Small intestine (tissue), 7 donors: ENCODE measurements around the gene COX6A1. TPM values are rescaled to one million over a fixed set of nuclear protein-coding genes. Genes with fewer than 3 reads are reported as not detected.
"Not testable (repeated sequence)": the region's sequence is repeated elsewhere in the genome, so short reads cannot be mapped to it uniquely, and the experiment has no call there.

Experiments
- DNase-seq, 2 donors: peaks; one replicate each; pipeline versions ENCODE4 v3.0.0 to v3.0.0-alpha.2; 2013
- FAIRE-seq: peaks from 2 replicates; lab custom pipeline; 2012; peaks lifted over from hg19 to GRCh38; lab: Jason Lieb, UNC
- H3K27ac ChIP-seq, 3 donors: one replicate each; pipeline ENCODE4 v1.5.1; 2013; ENCODE audit warnings: low read length in 2 of 3, mild to moderate bottlenecking in 2 of 3, control low read depth in 1 of 3, inconsistent platforms in 1 of 3, low read depth in 1 of 3, moderate library complexity in 1 of 3
- H3K27me3 ChIP-seq, 3 donors: one replicate each; pipeline ENCODE4 v1.6.1; 2013; ENCODE audit warnings: low read length in 3 of 3, inconsistent platforms in 1 of 3; ENCODE audit not compliant: control insufficient read depth in 3 of 3, insufficient read depth in 3 of 3
- H3K36me3 ChIP-seq, 3 donors: one replicate each; pipeline ENCODE4 v1.6.1; 2013; ENCODE audit warnings: low read length in 3 of 3, inconsistent platforms in 1 of 3, low read depth in 1 of 3, mild to moderate bottlenecking in 1 of 3, moderate library complexity in 1 of 3; ENCODE audit not compliant: control insufficient read depth in 3 of 3, insufficient read depth in 2 of 3
- H3K4me1 ChIP-seq, 3 donors: one replicate each; pipeline ENCODE4 v1.6.1; 2013; ENCODE audit warnings: low read length in 2 of 3, inconsistent platforms in 1 of 3, low read depth in 1 of 3, mild to moderate bottlenecking in 1 of 3, moderate library complexity in 1 of 3; ENCODE audit not compliant: control insufficient read depth in 3 of 3, insufficient read depth in 2 of 3
- H3K4me3 ChIP-seq, 3 donors: one replicate each; pipeline ENCODE4 v1.5.1; 2013; ENCODE audit warnings: low read length in 3 of 3, control low read depth in 1 of 3, inconsistent platforms in 1 of 3, low read depth in 1 of 3, mild to moderate bottlenecking in 1 of 3, moderate library complexity in 1 of 3
- H3K9me3 ChIP-seq, 2 donors: one replicate each; pipeline ENCODE4 v1.6.1; 2013; ENCODE audit warnings: low read depth in 1 of 2, low read length in 1 of 2; ENCODE audit not compliant: control insufficient read depth in 2 of 2, insufficient read depth in 1 of 2
- WGBS, 3 donors: extraction: QIAGEN DNeasy Blood & Tissue Kit; methylation state at CpG; one replicate each; pipeline ENCODE4 v1.1.7; 2013; 5-methylcytosine and 5-hydroxymethylcytosine counted together
- polyA plus RNA-seq, 4 donors: library from polyadenylated mRNA; stranded (reverse) in 3 of 4; unstranded in 1 of 4; fragments of 200-250 nt in 3 of 4; fragments of 120-200 nt in 1 of 4; gene quantifications; one replicate each; pipeline versions ENCODE4 v1.2.1 to v1.2.3, GENCODE V29; 2013
- donor health status: healthy with polysubstance abuse.
- donor health status: control.
- donor health status: control.
- donor health status: Bipolar disorder and iron deficiency.
- donor health status: healthy.

The COX6A1 gene
- polyA plus RNA-seq, 4 donors, result 389 to 1,784 (median 1,396) TPM

DNA sequence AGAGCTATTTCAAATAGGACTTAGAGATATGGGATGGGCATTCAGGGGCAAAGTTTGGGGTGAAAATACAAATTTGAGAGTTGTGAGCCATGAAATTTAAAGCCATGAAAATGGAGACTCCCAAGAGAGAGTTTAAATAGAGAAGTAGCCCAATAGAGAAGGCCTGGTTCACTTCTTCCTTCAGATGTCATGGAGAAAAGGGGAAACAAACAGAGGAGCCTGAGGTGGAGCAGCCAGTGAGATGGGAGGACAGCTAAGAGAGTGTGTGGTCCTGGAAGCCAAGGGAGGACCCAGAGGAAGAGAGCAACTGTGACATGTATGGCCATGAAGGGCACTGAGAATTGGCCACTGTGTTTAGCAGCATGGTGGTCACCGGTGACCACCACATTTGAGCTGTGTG, 45.7 kb downstream of the COX6A1 start:
- H3K4me1 ChIP-seq, result no peaks in the 10 kb centered on the region
- H3K4me3 ChIP-seq, result no peak overlapping the region
- H3K27ac ChIP-seq, result no peak overlapping the region
- no peaks in the 10 kb centered on the region for H3K27me3 ChIP-seq
- H3K36me3 ChIP-seq, result peaks cover 0 to 7% (median 0%) of the 10 kb centered on the region in 3 donors
- WGBS, 3 donors, result 95 to 98% (median 96%) methylated on average over 1 of the region's 1 CpG
- H3K9me3 ChIP-seq, result no peaks in the 10 kb centered on the region
- FAIRE-seq, result no peak
- DNase-seq, result no peak

- FAIRE-seq (no peak), DNase-seq (no peak)
- Histone ChIP-seq H3K36me3 (peaks cover 0 to 16% (median 0%) of the 10 kb centered on the region in 3 donors), H3K4me1 (no peaks in the 10 kb centered on the region), H3K9me3 (no peaks in the 10 kb centered on the region), H3K27me3 (no peaks in the 10 kb centered on the region), H3K4me3 (no peak overlapping the region), H3K27ac (no peak overlapping the region)
- WGBS, 3 donors, result 87 to 91% (median 89%) methylated on average over 7 of the region's 7 CpGs
Observed at GRCh38 chr12:120485961-120486881, 48.3 kb downstream of the COX6A1 start.

- WGBS, 3 donors, result 82 to 88% (median 87%) methylated on average over 7 of the region's 7 CpGs
- not testable (repeated sequence) for H3K27me3 ChIP-seq, H3K4me1 ChIP-seq, DNase-seq, H3K4me3 ChIP-seq, H3K9me3 ChIP-seq, H3K27ac ChIP-seq, FAIRE-seq
- peaks cover 0 to 22% (median 0%) of the 10 kb centered on the region in 3 donors for H3K36me3 ChIP-seq
Observed at GRCh38 chr12:120487552-120487951, 49.6 kb downstream of the COX6A1 start.

DNA sequence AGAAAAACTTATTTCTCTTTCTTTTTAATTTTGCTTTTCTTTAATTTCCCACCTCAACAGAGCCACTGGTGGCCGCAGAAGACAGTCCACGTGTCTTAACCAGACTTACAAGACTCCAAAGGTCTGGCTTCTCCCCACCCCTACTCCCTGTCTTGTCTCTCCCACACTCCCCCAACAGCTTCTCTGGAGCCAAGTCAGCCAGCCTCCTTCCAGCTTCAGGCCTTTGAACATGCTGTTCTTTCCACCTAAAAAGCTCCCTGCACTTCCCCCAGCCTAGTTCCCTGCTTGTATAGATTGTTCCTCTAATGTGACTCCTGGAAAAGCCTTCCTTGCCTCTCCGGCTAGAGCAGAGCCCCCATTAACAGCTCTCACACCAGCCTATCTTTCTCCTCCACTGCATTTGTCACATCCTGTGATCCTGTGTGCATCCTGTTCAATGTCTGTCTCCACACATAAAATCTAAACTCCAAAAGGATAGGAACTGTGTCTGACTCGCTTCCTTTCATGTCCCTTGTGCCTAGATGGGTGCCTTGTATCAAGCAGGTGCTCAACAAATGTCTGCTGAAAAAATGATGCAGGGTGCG, 50.2 kb downstream of the COX6A1 start:
- no peaks in the 10 kb centered on the region for H3K4me1 ChIP-seq
- no peak for DNase-seq
- H3K4me3 ChIP-seq, result no peak overlapping the region
- WGBS, 3 donors, result 75 to 77% (median 76%) methylated on average over 5 of the region's 5 CpGs
- no peaks in the 10 kb centered on the region for H3K9me3 ChIP-seq
- H3K36me3 ChIP-seq, result peaks cover 0 to 18% (median 0%) of the 10 kb centered on the region in 3 donors
- no peak overlapping the region for H3K27ac ChIP-seq
- H3K27me3 ChIP-seq, result no peaks in the 10 kb centered on the region
- FAIRE-seq, result no peak

- FAIRE-seq (no peak), DNase-seq (no peak)
- 83 to 91% (median 89%) methylated on average over 4 of the region's 4 CpGs for WGBS, 3 donors
Observed at GRCh38 chr12:120489018-120489417, 51.1 kb downstream of the COX6A1 start.

DNA sequence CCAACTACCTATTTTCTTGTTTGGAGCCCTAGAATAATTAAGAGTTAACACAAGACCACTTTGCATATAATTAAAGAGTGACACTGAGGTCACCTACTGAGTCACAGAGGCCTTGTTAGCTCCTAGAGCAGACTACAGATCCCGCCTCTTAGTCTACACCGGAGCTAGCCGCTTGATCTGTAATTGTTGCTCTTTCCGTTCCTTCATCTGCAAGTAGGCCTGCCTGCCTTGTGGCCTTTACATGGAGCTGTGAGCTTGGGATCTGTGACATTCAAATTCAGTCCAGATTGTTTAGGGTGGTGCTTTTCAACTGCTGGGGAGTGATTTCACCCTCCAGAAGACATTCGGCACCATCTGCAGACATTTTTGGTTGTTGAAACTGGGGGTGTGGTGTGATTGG, 52.4 kb downstream of the COX6A1 start:
- WGBS, 3 donors, result 95 to 99% (median 97%) methylated on average over 5 of the region's 5 CpGs

More at GRCh38 chr12:120489018-120489417, 51.1 kb downstream of the COX6A1 start:
- H3K9me3 ChIP-seq, result no peaks in the 10 kb centered on the region
- H3K27ac ChIP-seq, result no peak overlapping the region
- no peaks in the 10 kb centered on the region for H3K27me3 ChIP-seq
- H3K4me1 ChIP-seq, result no peaks in the 10 kb centered on the region
- H3K4me3 ChIP-seq, result no peak overlapping the region
- H3K36me3 ChIP-seq, result peaks cover 0 to 18% (median 0%) of the 10 kb centered on the region in 3 donors

More for the DNA sequence above, 52.4 kb downstream of the COX6A1 start:
- Histone ChIP-seq H3K36me3 (peaks cover 0 to 18% (median 0%) of the 10 kb centered on the region in 3 donors), H3K4me3 (no peak overlapping the region), H3K27ac (no peak overlapping the region), H3K9me3 (no peaks in the 10 kb centered on the region), H3K27me3 (no peaks in the 10 kb centered on the region), H3K4me1 (peaks cover 0 to 9% (median 0%) of the 10 kb centered on the region in 3 donors)
- FAIRE-seq (no peak), DNase-seq (no peak)

Other genes starting within 250 kb of the COX6A1 start
- 10 to 100 TPM; 12.3 to 47.9 (median 21.0) TPM for gene GCN1, start 243.4 kb upstream of the COX6A1 start, polyA plus RNA-seq
- gene RPLP0, start 237.0 kb upstream of the COX6A1 start, polyA plus RNA-seq, result 1,000 to 10,000 TPM; 2,529 to 5,599 (median 3,641) TPM
- gene PXN, start 172.4 kb upstream of the COX6A1 start, polyA plus RNA-seq, result 100 to 1,000 TPM in 3 of 4 donors, 10 to 100 TPM in 1; 79.3 to 132 (median 115) TPM
- gene RNU4-2, start 146.2 kb upstream of the COX6A1 start, polyA plus RNA-seq, result not detected
- gene RNU4-1, start 144.9 kb upstream of the COX6A1 start, polyA plus RNA-seq, result not detected
- gene SIRT4, start 135.8 kb upstream of the COX6A1 start, polyA plus RNA-seq, result 1 to 10 TPM; 1.4 to 8.1 (median 2.5) TPM
- gene PLA2G1B, start 110.3 kb upstream of the COX6A1 start, polyA plus RNA-seq, result 10 to 100 TPM in 1 of 4 donors, 1 to 10 TPM in 2, under 1 TPM in 1; 0.53 to 19.9 (median 5.2) TPM
- 10 to 100 TPM in 1 of 4 donors, 1 to 10 TPM in 1, under 1 TPM in 2; 0.54 to 10.8 (median 3.5) TPM for gene MSI1, start 68.9 kb upstream of the COX6A1 start, polyA plus RNA-seq
- gene TRIAP1, start 8.3 kb downstream of the COX6A1 start, polyA plus RNA-seq, result 10 to 100 TPM; 29.5 to 36.6 (median 34.3) TPM
- gene GATC, start 8.3 kb downstream of the COX6A1 start, polyA plus RNA-seq, result 10 to 100 TPM; 13.8 to 33.6 (median 18.2) TPM
- 100 to 1,000 TPM in 3 of 4 donors, 10 to 100 TPM in 1; 96.6 to 139 (median 123) TPM for gene SRSF9, start 31.6 kb downstream of the COX6A1 start, polyA plus RNA-seq
- 100 to 1,000 TPM; 312 to 554 (median 387) TPM for gene DYNLL1, start 58.0 kb downstream of the COX6A1 start, polyA plus RNA-seq
- gene COQ5, start 91.0 kb downstream of the COX6A1 start, polyA plus RNA-seq, result 10 to 100 TPM; 33.2 to 50.8 (median 41.4) TPM
- 100 to 1,000 TPM in 3 of 4 donors, 10 to 100 TPM in 1; 76.8 to 261 (median 130) TPM for gene RNF10, start 96.2 kb downstream of the COX6A1 start, polyA plus RNA-seq
- gene POP5, start 143.3 kb downstream of the COX6A1 start, polyA plus RNA-seq, result 10 to 100 TPM; 20.0 to 59.9 (median 43.8) TPM
- 1 to 10 TPM in 1 of 4 donors, under 1 TPM in 2, not detected in 1; 0.67 to 1.5 (median 0.74) TPM for gene CABP1, start 202.5 kb downstream of the COX6A1 start, polyA plus RNA-seq
- 100 to 1,000 TPM in 2 of 4 donors, 10 to 100 TPM in 1, 1 to 10 TPM in 1; 9.7 to 228 (median 95.8) TPM for gene MLEC, start 249.0 kb downstream of the COX6A1 start, polyA plus RNA-seq